Measurements from ENCODE around the gene PPP6R3.

PPP6R3 gene

DNA sequence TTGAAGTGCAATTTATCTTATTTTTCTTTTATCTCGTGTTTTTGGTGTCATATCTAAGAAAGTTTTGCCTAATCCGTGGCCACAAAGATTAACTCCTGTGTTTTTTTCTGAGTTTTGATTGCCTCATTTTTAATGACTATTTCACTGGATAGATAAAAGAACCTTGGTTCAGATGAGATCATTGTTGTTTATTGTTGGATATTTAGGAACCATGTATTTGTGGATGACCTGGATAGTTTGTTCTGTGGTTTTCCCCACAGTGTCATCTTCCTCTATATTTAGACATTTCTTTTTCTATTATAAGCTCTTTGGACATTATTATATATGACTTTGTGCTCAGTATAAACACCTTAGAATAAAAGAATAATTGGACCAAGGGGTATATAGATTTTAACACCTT, 37.2 kb downstream of the PPP6R3 start:
- DNase-seq (ENCODE audit: low read depth): no peak

- no peak for DNase-seq (ENCODE audit: low read depth)
These were observed 37.8 kb downstream of the PPP6R3 start for GRCh38 chr11:68498321-68498720.

DNA sequence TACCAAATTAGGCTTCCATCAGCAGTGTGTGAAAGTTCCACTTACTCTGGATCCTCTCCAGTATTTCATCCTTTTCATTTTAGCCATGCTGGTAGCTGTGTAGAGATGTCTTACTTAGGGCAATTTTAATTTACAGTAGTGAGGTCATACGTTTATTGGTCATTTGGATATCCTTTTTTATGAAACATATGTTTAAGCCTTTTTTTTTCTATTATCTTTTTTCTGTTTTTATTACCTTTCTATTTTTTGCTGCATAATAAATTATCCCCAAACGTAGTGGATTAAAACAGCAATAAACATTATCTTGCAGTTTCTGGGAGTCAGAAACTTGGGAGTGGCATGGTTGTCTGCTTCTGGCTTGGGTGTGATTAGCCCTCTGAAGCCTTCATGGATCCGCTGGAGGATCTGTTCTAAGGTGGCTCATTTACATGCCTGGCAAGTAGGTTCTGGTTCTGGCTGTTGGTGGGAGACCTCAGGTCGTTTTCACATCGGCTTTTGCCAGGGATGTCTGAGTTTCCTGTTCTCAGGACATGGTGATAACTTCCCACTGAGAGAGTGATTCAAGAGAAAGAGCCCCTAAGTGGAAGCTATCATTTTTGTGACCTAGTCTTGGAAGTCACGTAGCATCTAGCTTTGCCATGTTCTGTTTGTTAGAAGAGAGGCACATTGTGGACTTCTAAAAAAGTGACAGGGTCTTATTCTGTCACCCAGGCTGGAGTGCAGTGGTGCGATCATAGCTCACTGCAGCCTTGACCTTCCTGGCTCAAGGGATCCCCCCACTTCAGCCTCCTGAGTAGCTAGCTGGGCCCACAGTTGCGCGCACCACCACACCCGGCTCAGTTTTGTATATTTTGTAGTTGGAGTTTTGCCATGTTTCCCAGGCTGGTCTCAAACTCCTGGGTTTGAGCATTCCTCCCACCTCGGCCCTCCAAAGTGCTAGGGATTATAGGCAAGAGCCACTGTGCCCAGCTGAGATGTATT, 38.6 kb downstream of the PPP6R3 start:
- no peak for DNase-seq (ENCODE audit: low read depth)

GRCh38 chr11:68500206-68500605, 39.7 kb downstream of the PPP6R3 start:
- no peak for DNase-seq (ENCODE audit: low read depth)

DNA sequence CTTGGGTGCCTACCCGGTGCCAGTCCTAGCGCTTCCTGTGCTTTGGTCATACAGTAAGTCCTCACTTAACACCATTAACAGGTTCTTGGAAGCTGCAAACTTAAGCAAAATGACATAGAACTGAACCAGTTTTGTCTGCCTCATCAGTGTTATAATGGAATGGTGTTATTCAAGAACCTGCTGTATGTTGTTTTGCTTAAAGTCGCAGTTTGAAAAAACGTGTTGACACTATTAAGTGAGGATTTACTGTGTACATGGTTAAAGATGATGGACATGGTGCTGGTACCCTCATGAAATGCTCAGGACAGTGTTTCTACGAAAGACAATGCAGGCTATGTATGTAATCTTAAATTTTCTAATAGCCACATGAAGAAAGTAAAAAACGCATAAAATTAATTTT, 41.3 kb downstream of the PPP6R3 start:
- DNase-seq (ENCODE audit: low read depth): no peak

GRCh38 chr11:68503251-68503687, 42.7 kb downstream of the PPP6R3 start:
- DNase-seq (ENCODE audit: low read depth): no peak

DNA sequence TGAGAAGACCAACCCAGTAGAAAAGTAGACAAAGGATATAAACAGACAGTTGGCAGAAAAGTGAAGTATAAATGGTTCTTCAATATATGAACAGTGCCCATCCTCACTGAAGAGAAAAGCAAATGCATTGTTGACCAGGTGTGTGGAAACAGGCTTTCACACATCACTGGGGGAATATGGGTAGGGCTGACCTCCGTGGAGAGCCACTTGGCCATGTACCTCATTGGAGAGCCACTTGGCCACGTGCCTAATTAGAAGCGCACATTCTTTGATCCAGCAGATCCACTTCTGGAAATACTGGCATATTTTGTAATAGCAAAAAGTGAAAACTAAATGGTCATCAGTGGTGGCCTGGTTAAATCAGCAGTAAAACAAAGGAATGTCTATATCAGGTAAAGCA, 43.2 kb downstream of the PPP6R3 start:
- DNase-seq (ENCODE audit: low read depth): no peak

GRCh38 chr11:68504432-68505066, 44.0 kb downstream of the PPP6R3 start:
- no peak for DNase-seq (ENCODE audit: low read depth)

DNA sequence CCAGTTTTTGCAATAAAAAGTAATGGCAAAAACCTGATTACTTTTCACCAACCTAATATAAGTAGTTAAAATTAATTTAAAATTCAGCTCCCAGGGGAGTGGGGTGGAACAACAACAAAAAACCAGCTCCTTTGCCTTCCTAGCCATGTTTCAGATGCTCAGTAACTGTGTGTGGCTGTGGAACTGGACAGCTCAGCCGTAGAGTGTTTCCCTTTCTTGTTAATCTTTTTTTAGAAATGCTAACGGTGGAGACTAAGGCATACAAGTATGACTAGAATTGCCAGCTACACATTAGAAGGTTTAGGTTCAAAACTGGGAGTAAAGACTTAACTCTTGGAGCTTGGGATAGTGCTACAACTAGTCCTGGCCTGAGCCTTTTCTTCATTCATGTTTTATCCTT, 45.0 kb downstream of the PPP6R3 start:
- no peak for DNase-seq (ENCODE audit: low read depth)

- no peak for DNase-seq (ENCODE audit: low read depth)
These were observed 46.4 kb downstream of the PPP6R3 start for GRCh38 chr11:68506908-68507307.

DNA sequence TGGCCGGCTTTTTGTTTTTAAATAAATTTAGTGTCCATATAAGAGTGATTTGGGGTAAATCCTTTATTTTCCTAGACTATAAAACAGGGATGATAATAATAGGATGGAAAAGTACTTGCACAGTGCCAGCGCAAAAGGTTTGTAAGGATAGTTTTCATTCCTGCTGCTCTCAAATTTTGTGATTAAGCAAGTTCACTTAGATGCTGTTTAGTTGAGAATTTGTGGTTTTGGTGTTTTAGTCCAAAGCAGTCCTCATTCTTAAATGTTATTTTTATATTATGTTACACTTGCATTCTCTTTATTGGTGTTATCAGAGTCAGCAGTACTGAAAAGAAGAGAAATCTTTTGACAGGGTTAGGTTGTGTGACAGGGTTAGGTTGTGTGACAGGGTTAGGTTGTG, 47.9 kb downstream of the PPP6R3 start:
- DNase-seq (ENCODE audit: low read depth): no peak

GRCh38 chr11:68509066-68509465, 48.5 kb downstream of the PPP6R3 start:
- no peak for DNase-seq (ENCODE audit: low read depth)

- DNase-seq (ENCODE audit: low read depth): no peak
These were observed 53.5 kb downstream of the PPP6R3 start for GRCh38 chr11:68513930-68514487.

- no peak for DNase-seq (ENCODE audit: low read depth)
These were observed 56.7 kb downstream of the PPP6R3 start for GRCh38 chr11:68517121-68517741.

DNA sequence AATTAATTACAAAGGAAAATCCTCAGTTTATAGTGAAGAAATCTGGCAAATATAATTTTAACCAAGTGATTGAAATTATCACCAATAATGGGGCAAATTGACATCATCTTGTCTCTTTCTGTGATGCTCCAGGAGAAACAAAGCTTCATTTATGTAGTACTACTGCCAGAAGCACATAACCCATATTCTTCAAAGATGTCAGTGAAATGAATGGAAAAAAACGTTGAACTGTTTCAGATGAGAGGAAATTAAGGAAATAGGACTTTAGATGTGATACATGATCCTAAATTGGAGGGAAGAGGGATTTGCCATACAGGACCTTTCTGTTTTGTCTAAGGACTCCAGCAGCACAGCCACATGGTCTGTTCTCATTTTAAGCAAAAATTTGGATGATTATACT, 57.6 kb downstream of the PPP6R3 start:
- DNase-seq (ENCODE audit: low read depth): no peak

DNA sequence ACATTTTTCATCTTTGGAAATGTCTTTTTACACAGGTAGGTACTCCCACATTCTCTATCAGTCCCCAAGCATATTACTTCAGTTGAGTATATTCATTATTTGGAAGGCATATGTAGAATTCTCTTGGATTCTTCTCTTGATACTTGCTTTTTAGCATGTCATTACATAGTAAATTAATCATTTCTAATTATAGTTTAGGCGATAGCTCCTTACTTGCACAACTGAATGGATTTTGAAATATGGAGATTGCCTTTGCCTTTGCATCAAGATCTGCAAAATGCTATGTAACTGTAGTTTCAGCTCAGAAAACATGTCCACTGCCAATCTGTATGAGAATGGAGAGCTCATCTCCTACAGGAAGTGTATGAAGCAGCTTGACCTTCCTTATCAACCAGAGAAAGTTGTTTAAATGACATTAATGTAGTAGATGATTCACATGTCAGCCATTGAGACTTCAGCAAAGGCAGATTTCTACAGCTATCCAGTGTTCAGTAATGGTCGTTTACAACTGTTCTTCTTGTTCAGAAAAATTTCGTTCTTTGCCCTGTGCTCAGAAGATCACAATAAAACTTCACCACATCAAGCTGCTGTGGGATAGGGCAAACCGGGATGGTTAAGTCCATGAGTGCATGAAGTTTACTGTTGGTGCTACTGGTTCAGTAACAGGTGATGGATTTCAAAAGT, 61.6 kb downstream of the PPP6R3 start:
- DNase-seq (ENCODE audit: low read depth): no peak

- no peak for DNase-seq (ENCODE audit: low read depth)
These were observed 62.5 kb downstream of the PPP6R3 start for GRCh38 chr11:68523033-68523432.

GRCh38 chr11:68523743-68524142, 63.2 kb downstream of the PPP6R3 start:
- DNase-seq (ENCODE audit: low read depth): no peak

DNA sequence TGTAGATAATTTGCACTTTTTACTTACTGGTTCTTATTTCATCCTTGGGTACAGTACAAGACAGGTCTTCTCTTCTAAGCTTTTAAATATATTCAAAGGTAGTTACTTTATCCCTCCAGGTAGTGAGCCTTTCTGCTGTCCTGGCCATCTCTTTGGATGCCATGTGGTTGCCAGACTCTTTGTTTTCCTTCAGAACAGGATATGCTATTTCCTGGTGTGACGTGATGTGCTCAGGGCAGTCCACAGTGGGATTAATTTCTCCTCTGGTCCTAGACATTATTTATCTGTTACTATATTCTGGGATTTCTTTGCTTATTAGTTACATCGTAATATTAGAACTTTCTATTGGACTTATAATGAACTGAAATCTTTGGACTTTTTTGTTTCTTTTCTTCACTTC, 63.7 kb downstream of the PPP6R3 start:
- DNase-seq (ENCODE audit: low read depth): no peak

GRCh38 chr11:68524681-68525080, 64.1 kb downstream of the PPP6R3 start:
- DNase-seq (ENCODE audit: low read depth): no peak

DNA sequence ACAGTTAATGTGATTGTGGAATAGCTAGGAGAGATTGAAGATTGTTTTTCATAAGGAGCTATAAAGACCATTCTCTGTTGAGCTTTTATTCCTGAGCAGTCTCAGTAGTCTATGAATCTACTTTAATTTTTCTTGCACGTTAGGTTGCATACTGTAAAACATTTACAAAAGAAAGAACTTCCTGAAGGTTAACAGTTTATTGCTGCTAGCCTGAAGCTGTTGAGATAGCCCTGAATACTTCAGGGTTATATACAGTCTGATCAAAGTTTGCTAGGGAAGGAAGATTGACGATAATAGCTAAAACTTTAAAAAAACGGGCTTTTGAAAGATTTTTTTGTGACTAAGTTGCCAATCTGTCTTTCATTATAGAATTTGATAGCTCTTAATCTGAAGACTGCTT, 64.8 kb downstream of the PPP6R3 start:
- no peak for DNase-seq (ENCODE audit: low read depth)

DNA sequence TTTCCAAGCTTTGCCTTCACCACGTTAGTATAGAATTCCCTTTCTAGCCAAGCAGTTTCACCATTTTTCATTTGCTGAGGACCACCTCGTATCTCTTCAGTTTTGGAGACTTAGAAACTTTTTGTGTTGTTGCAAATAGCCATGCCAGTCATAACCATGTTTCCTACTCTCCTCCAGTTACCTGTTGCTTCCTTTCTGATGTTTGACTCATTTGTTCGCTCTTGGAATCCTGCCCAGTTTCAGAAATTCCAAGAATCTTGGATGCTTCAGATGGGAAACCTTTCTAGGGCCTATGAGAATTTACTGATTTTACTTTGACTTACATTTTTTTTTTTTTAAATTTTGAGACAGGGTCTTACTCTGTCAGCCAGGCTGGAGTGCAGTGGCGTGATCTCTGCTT, 65.4 kb downstream of the PPP6R3 start:
- DNase-seq (ENCODE audit: low read depth): no peak

All from activated T-cell treated with anti-CD3 and anti-CD28 coated beads for 48 hours (primary cell).